Medulla oblongata (tissue), 1 donor: ENCODE data around the gene PRR30.

Source experiments
- DNase-seq: peaks from one replicate; pipeline ENCODE4 v3.0.0-alpha.2; 2015; ENCODE audit errors: extremely low spot score

PRR30 gene

GRCh38 chr2:27154488-27154887, 15.3 kb upstream of the PRR30 start:
- DNase-seq: no peak

- DNase-seq: no peak
Measured at GRCh38 chr2:27152796-27153464, 13.7 kb upstream of the PRR30 start.

- DNase-seq: no peak
Measured at GRCh38 chr2:27152102-27152795, 13.0 kb upstream of the PRR30 start.

- DNase-seq: no peak
Measured at GRCh38 chr2:27150639-27151230, 11.5 kb upstream of the PRR30 start.

GRCh38 chr2:27149570-27150405, 10.6 kb upstream of the PRR30 start:
- no peak for DNase-seq

- DNase-seq: no peak
Measured at GRCh38 chr2:27148801-27149439, 9.7 kb upstream of the PRR30 start, which contains the start of gene TCF23. TSS of gene TCF23 (plus strand) at chr2:27149004. CDS start at chr2:27149134, 130 bp downstream.

- DNase-seq: no peak
Measured at GRCh38 chr2:27147935-27148334, 8.7 kb upstream of the PRR30 start.

GRCh38 chr2:27145682-27146081, 6.5 kb upstream of the PRR30 start:
- no peak for DNase-seq

- DNase-seq: no peak
Measured at GRCh38 chr2:27143285-27143684, 4.1 kb upstream of the PRR30 start.

GRCh38 chr2:27138111-27138510, 1.1 kb downstream of the PRR30 start:
- DNase-seq: no peak

- DNase-seq: no peak
Measured at GRCh38 chr2:27137322-27137935, 1.8 kb downstream of the PRR30 start.

- DNase-seq: no peak
Measured at GRCh38 chr2:27136751-27137150, 2.5 kb downstream of the PRR30 start.

GRCh38 chr2:27135478-27135955, 3.7 kb downstream of the PRR30 start:
- no peak for DNase-seq

GRCh38 chr2:27134781-27135477, 4.3 kb downstream of the PRR30 start:
- no peak for DNase-seq

GRCh38 chr2:27133905-27134780, 5.1 kb downstream of the PRR30 start, which contains the start of gene PREB:
TSS of gene PREB (minus strand) at chr2:27134636. CDS start at chr2:27134421, 215 bp downstream.
- DNase-seq: peak; percentile 97

- no peak for DNase-seq
Measured at GRCh38 chr2:27133195-27133875, 5.9 kb downstream of the PRR30 start.

GRCh38 chr2:27131429-27131828, 7.8 kb downstream of the PRR30 start:
- DNase-seq: no peak

- DNase-seq: no peak
Measured at GRCh38 chr2:27130396-27130795, 8.8 kb downstream of the PRR30 start.
